ENCODE measurements around the gene INSM1.
A peak's percentile ranks its signal among the peaks of the same experiment; 100 is the strongest.

The INSM1 gene

GRCh38 chr20:20401991-20402390 is 34.1 kb downstream of the INSM1 start:
- DNase-seq (ENCODE audit: low read depth), result no peak
- no peak overlapping the region for H3K4me3 ChIP-seq (ENCODE audit: low read length)
- no peak for TF ChIP-seq CTCF (conservative IDR thresholded peaks at IDR 0.05; ENCODE audit: low read depth, low read length)

GRCh38 chr20:20404633-20405032 is 36.7 kb downstream of the INSM1 start:
- no peak for DNase-seq (ENCODE audit: low read depth)
- H3K4me3 ChIP-seq (ENCODE audit: low read length), result no peak overlapping the region
- no peak for TF ChIP-seq CTCF (conservative IDR thresholded peaks at IDR 0.05; ENCODE audit: low read depth, low read length)

- no peak for TF ChIP-seq CTCF (conservative IDR thresholded peaks at IDR 0.05; ENCODE audit: low read depth, low read length)
- no peak for DNase-seq (ENCODE audit: low read depth)
These were observed 37.7 kb downstream of the INSM1 start for GRCh38 chr20:20405623-20406022.

GRCh38 chr20:20406306-20406705 is 38.4 kb downstream of the INSM1 start:
- no peak for DNase-seq (ENCODE audit: low read depth)
- no peak for TF ChIP-seq CTCF (conservative IDR thresholded peaks at IDR 0.05; ENCODE audit: low read depth, low read length)
- no peak overlapping the region for H3K4me3 ChIP-seq (ENCODE audit: low read length)

More at GRCh38 chr20:20405623-20406022, 37.7 kb downstream of the INSM1 start:
- no peak overlapping the region for H3K4me3 ChIP-seq (ENCODE audit: low read length)

- peak; percentile 44 for TF ChIP-seq CTCF (conservative IDR thresholded peaks at IDR 0.05; ENCODE audit: low read depth, low read length)
- DNase-seq (ENCODE audit: low read depth), result peak; percentile 18
- H3K4me3 ChIP-seq (ENCODE audit: low read length), result no peak overlapping the region
These were observed 40.2 kb downstream of the INSM1 start for GRCh38 chr20:20407891-20408805.

- no peak for TF ChIP-seq CTCF (conservative IDR thresholded peaks at IDR 0.05; ENCODE audit: low read depth, low read length)
- no peak overlapping the region for H3K4me3 ChIP-seq (ENCODE audit: low read length)
- no peak for DNase-seq (ENCODE audit: low read depth)
These were observed 41.4 kb downstream of the INSM1 start for GRCh38 chr20:20409331-20409730.

- DNase-seq (ENCODE audit: low read depth), result no peak
- H3K4me3 ChIP-seq (ENCODE audit: low read length), result no peak overlapping the region
- TF ChIP-seq CTCF (conservative IDR thresholded peaks at IDR 0.05; ENCODE audit: low read depth, low read length), result no peak
These were observed 42.8 kb downstream of the INSM1 start for GRCh38 chr20:20410678-20411077.

All from retinal pigment epithelial cell (primary cell).